ENCODE results near the gene OLFML1. TPM values are rescaled to one million over a fixed set of nuclear protein-coding genes. Genes with fewer than 3 reads are reported as not detected.

The OLFML1 gene
- total and polyA plus RNA-seq, 7 experiments from 2014 or later: 0.18 TPM; not detected in 6

GRCh38 chr11:7471071-7471470, 14.2 kb upstream of the OLFML1 start:
- Mint-ChIP-seq H3K4me1 (peaks cover 0 to 5% (median 0%) of the 10 kb centered on the region in 7 donors), H3K4me3 (no peak overlapping the region), H3K9me3 (peaks cover 0 to under 1% (median 0%) of the 10 kb centered on the region in 11 donors), H3K27me3 (no peaks in the 10 kb centered on the region), H3K27ac (no peak overlapping the region), H3K36me3 (peaks cover 0 to 14% (median under 1%) of the 10 kb centered on the region in 5 donors)
- Histone ChIP-seq H3K4me3 (ENCODE audit: low read length) (no peak overlapping the region), H3K9me3 (ENCODE audit: control insufficient read depth in 2 of 3, low read length in 3 of 3) (no peaks in the 10 kb centered on the region), H3K27ac (ENCODE audit: low read depth, low read length) (no peak overlapping the region), H3K36me3 (ENCODE audit: control insufficient read depth in 2 of 3, insufficient read depth in 3 of 3, low read length in 3 of 3) (no peaks in the 10 kb centered on the region), H3K27me3 (ENCODE audit: control insufficient read depth in 2 of 2, insufficient read depth in 2 of 2, low read length in 2 of 2) (no peaks in the 10 kb centered on the region), H3K4me1 (ENCODE audit: control insufficient read depth in 2 of 2, insufficient read depth in 2 of 2, low read length in 2 of 2) (no peaks in the 10 kb centered on the region)
- ATAC-seq: no peak
- POLR2A ChIA-PET: no interaction called here
- CTCF ChIA-PET: no interaction called here
- DNase-seq: no peak
- intact Hi-C loops (cut with micrococcal nuclease): no loop called here

DNA sequence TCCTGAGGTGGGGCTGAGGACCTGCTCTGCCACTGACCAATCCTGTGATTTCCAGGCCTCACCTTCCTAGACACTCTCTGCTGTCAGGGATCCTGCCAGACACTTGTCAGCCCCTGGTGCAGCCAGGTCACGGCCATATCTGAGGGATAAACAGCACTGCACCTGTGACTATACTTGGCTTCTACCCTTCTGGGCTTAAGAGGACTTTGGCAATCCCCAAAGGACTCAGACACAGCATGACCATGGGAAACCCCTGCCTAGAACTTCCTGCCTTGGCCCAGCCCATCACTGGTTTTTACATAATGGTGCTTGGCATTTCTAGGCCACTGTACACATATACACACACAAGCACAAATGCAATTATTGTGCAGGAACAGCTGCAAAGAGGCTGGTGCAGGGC, 11.6 kb upstream of the OLFML1 start:
- Histone ChIP-seq H3K27me3 (ENCODE audit: control insufficient read depth in 2 of 2, insufficient read depth in 2 of 2, low read length in 2 of 2) (no peaks in the 10 kb centered on the region), H3K36me3 (ENCODE audit: control insufficient read depth in 2 of 3, insufficient read depth in 3 of 3, low read length in 3 of 3) (no peaks in the 10 kb centered on the region), H3K4me1 (ENCODE audit: control insufficient read depth in 2 of 2, insufficient read depth in 2 of 2, low read length in 2 of 2) (no peaks in the 10 kb centered on the region), H3K4me3 (ENCODE audit: low read length) (no peak overlapping the region), H3K27ac (ENCODE audit: low read depth, low read length) (no peak overlapping the region), H3K9me3 (ENCODE audit: control insufficient read depth in 2 of 3, low read length in 3 of 3) (no peaks in the 10 kb centered on the region)
- H3K9me3 Mint-ChIP-seq: no peaks in the 10 kb centered on the region
- ATAC-seq (peak; percentile 32), DNase-seq (no peak)
- intact Hi-C loops (cut with micrococcal nuclease): no loop called here
- POLR2A ChIA-PET: no interaction called here
- peaks cover 0 to 4% (median 0%) of the 10 kb centered on the region in 5 donors for H3K27me3 Mint-ChIP-seq
- no peak overlapping the region for H3K4me3 Mint-ChIP-seq
- H3K36me3 Mint-ChIP-seq: peaks cover 0 to 10% (median 0%) of the 10 kb centered on the region in 5 donors
- H3K4me1 Mint-ChIP-seq: peaks cover 0 to 5% (median 0%) of the 10 kb centered on the region in 7 donors
- CTCF ChIA-PET: interaction anchor here (1.2 kb wide), 1 partner anchor 133 kb away, joined by 3 read pairs; no protein-coding TSS in a partner anchor
- H3K27ac Mint-ChIP-seq: peak overlapping the region in 1 of 9 donors; percentile 22

DNA sequence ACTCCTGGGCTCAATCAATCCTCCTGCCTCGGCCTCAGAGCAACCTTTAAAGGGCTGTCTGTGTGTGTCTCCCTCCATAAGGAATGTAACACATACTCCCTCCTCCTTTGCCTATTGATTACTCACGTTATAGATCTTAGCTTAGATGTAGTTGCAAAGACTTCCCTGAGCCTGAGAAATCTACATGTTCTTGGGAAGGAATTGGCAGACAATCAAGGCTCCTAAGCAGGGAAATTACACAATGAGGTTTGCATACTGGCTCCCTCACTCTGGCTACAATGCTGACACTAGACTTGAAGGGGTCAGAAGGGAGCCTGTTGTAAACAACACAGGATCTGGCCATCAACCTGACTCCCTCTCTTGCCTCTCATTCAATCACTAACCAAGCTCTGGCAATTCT, 5.2 kb upstream of the OLFML1 start:
- H3K9me3 ChIP-seq (ENCODE audit: control insufficient read depth in 2 of 3, low read length in 3 of 3): no peaks in the 10 kb centered on the region
- no peak overlapping the region for H3K4me3 ChIP-seq (ENCODE audit: low read length)
- Mint-ChIP-seq H3K9me3 (no peaks in the 10 kb centered on the region), H3K36me3 (no peaks in the 10 kb centered on the region), H3K4me1 (no peaks in the 10 kb centered on the region), H3K27me3 (peaks cover 0 to 5% (median 0%) of the 10 kb centered on the region in 5 donors), H3K27ac (no peak overlapping the region), H3K4me3 (no peak overlapping the region)
- no peak for DNase-seq
- H3K27me3 ChIP-seq (ENCODE audit: control insufficient read depth in 2 of 2, insufficient read depth in 2 of 2, low read length in 2 of 2): no peaks in the 10 kb centered on the region
- H3K27ac ChIP-seq (ENCODE audit: low read depth, low read length): no peak overlapping the region
- no peak for ATAC-seq
- CTCF ChIA-PET: no interaction called here
- intact Hi-C loops (cut with micrococcal nuclease): no loop called here
- no peaks in the 10 kb centered on the region for H3K4me1 ChIP-seq (ENCODE audit: control insufficient read depth in 2 of 2, insufficient read depth in 2 of 2, low read length in 2 of 2)
- H3K36me3 ChIP-seq (ENCODE audit: control insufficient read depth in 2 of 3, insufficient read depth in 3 of 3, low read length in 3 of 3): no peaks in the 10 kb centered on the region
- POLR2A ChIA-PET: no interaction called here

DNA sequence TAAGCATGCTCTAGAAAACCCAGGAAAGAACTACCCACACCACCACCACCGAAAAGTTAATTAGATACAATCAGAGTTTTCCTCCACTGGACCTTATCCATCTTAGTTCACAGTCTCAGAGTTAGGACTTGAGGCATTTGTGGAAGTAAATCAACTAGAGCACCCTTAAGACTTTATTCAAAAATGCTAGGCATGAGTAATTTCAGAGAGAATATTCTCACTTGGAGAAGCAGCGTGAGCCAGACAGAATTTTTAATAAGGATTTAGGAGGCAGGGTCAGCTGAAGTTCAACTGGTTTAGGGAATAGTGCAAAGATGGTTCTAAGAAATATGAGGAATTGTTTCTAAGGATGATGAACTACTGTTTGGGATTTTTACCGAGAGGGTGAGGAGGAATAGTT, 1.2 kb upstream of the OLFML1 start:
- H3K36me3 Mint-ChIP-seq: no peaks in the 10 kb centered on the region
- no peaks in the 10 kb centered on the region for H3K9me3 Mint-ChIP-seq
- peaks cover 0 to 2% (median 0%) of the 10 kb centered on the region in 7 donors for H3K4me1 Mint-ChIP-seq
- H3K27me3 ChIP-seq (ENCODE audit: control insufficient read depth in 2 of 2, insufficient read depth in 2 of 2, low read length in 2 of 2): no peaks in the 10 kb centered on the region
- H3K36me3 ChIP-seq (ENCODE audit: control insufficient read depth in 2 of 3, insufficient read depth in 3 of 3, low read length in 3 of 3): no peaks in the 10 kb centered on the region
- no peak overlapping the region for H3K27ac Mint-ChIP-seq
- H3K4me3 ChIP-seq (ENCODE audit: low read length): no peak overlapping the region
- H3K4me3 Mint-ChIP-seq: no peak overlapping the region
- DNase-seq (no peak), ATAC-seq (no peak)
- H3K9me3 ChIP-seq (ENCODE audit: control insufficient read depth in 2 of 3, low read length in 3 of 3): no peaks in the 10 kb centered on the region
- intact Hi-C loops (cut with micrococcal nuclease): no loop called here
- no peaks in the 10 kb centered on the region for H3K4me1 ChIP-seq (ENCODE audit: control insufficient read depth in 2 of 2, insufficient read depth in 2 of 2, low read length in 2 of 2)
- CTCF ChIA-PET: no interaction called here
- POLR2A ChIA-PET: no interaction called here
- no peak overlapping the region for H3K27ac ChIP-seq (ENCODE audit: low read depth, low read length)
- peaks cover 0 to 5% (median 0%) of the 10 kb centered on the region in 5 donors for H3K27me3 Mint-ChIP-seq

DNA sequence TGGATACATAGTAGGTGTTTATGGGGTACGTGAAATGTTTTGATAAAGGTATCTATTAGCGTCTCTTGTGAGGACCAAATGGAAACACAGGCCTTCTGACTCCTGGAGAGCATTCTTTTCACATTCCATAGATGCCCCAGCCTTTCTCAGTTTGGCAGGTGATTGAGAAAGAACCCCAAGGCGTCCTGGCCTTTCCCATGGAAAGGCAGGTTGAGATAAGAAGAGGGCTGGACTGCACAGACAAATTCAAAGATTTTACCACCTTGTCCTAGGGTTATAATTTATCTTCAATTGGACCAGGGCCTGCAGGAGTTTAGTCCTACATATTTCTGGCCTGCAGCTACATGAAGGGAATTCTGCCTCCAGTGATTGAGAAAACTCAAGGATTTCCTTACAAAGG, 661 bp upstream of the OLFML1 start:
- Histone ChIP-seq H3K27ac (ENCODE audit: low read depth, low read length) (no peak overlapping the region), H3K9me3 (ENCODE audit: control insufficient read depth in 2 of 3, low read length in 3 of 3) (no peaks in the 10 kb centered on the region), H3K4me3 (ENCODE audit: low read length) (no peak overlapping the region), H3K27me3 (ENCODE audit: control insufficient read depth in 2 of 2, insufficient read depth in 2 of 2, low read length in 2 of 2) (no peaks in the 10 kb centered on the region), H3K4me1 (ENCODE audit: control insufficient read depth in 2 of 2, insufficient read depth in 2 of 2, low read length in 2 of 2) (no peaks in the 10 kb centered on the region), H3K36me3 (ENCODE audit: control insufficient read depth in 2 of 3, insufficient read depth in 3 of 3, low read length in 3 of 3) (no peaks in the 10 kb centered on the region)
- CTCF ChIA-PET: interaction anchor here (0.7 kb wide), 1 partner anchor 74 kb away, joined by 4 read pairs; no protein-coding TSS in a partner anchor
- Mint-ChIP-seq H3K27me3 (peaks cover 0 to 5% (median 0%) of the 10 kb centered on the region in 5 donors), H3K36me3 (no peaks in the 10 kb centered on the region), H3K9me3 (no peaks in the 10 kb centered on the region), H3K27ac (no peak overlapping the region), H3K4me3 (no peak overlapping the region), H3K4me1 (peaks cover 0 to 2% (median 0%) of the 10 kb centered on the region in 7 donors)
- ATAC-seq (no peak), DNase-seq (no peak)
- intact Hi-C loops (cut with micrococcal nuclease): no loop called here
- POLR2A ChIA-PET: no interaction called here

- no peaks in the 10 kb centered on the region for H3K9me3 Mint-ChIP-seq
- intact Hi-C loops (cut with micrococcal nuclease): no loop called here
- CTCF ChIA-PET: interaction anchor here (1.1 kb wide), 1 partner anchor 26 kb away, joined by 3 read pairs; no protein-coding TSS in a partner anchor
These were observed 933 bp downstream of the OLFML1 start for GRCh38 chr11:7486098-7486780.

DNA sequence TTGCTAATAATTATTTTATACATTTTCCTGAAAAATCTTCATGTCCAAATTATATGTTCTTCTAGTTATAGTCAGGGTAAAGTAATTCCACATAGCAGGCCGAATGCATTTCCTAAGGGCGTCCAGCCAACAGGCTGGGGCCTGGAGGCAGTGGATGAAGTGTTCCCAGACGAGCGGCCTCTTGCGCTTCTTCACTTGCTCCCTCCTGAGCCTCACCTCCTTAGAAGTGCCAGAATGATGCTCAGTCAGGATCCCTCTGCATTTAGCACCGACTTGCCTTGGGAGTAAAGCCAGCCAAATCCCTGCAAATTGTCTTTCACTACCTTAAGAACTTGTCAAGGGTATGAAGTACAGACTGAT, 1.5 kb downstream of the OLFML1 start:
- H3K27ac ChIP-seq (ENCODE audit: low read depth, low read length): no peak overlapping the region
- no peaks in the 10 kb centered on the region for H3K9me3 ChIP-seq (ENCODE audit: control insufficient read depth in 2 of 3, low read length in 3 of 3)
- no peak for DNase-seq
- Mint-ChIP-seq H3K27me3 (peaks cover 0 to 5% (median 0%) of the 10 kb centered on the region in 5 donors), H3K36me3 (no peaks in the 10 kb centered on the region), H3K4me3 (no peak overlapping the region), H3K4me1 (peaks cover 0 to 2% (median 0%) of the 10 kb centered on the region in 7 donors), H3K27ac (no peak overlapping the region), H3K9me3 (no peaks in the 10 kb centered on the region)
- no peaks in the 10 kb centered on the region for H3K4me1 ChIP-seq (ENCODE audit: control insufficient read depth in 2 of 2, insufficient read depth in 2 of 2, low read length in 2 of 2)
- ChIA-PET POLR2A (no interaction called here), CTCF (interaction anchor here (0.7 kb wide), 1 partner anchor 17 kb away, joined by 5 read pairs; no protein-coding TSS in a partner anchor)
- intact Hi-C loops (cut with micrococcal nuclease): no loop called here
- H3K36me3 ChIP-seq (ENCODE audit: control insufficient read depth in 2 of 3, insufficient read depth in 3 of 3, low read length in 3 of 3): no peaks in the 10 kb centered on the region
- no peak overlapping the region for H3K4me3 ChIP-seq (ENCODE audit: low read length)
- ATAC-seq: no peak
- H3K27me3 ChIP-seq (ENCODE audit: control insufficient read depth in 2 of 2, insufficient read depth in 2 of 2, low read length in 2 of 2): no peaks in the 10 kb centered on the region

More at GRCh38 chr11:7486098-7486780, 933 bp downstream of the OLFML1 start:
- ATAC-seq (no peak), DNase-seq (no peak)
- H3K27me3 ChIP-seq (ENCODE audit: control insufficient read depth in 2 of 2, insufficient read depth in 2 of 2, low read length in 2 of 2): no peaks in the 10 kb centered on the region
- H3K36me3 Mint-ChIP-seq: no peaks in the 10 kb centered on the region
- H3K27ac Mint-ChIP-seq: no peak overlapping the region
- H3K4me1 ChIP-seq (ENCODE audit: control insufficient read depth in 2 of 2, insufficient read depth in 2 of 2, low read length in 2 of 2): no peaks in the 10 kb centered on the region
- POLR2A ChIA-PET: no interaction called here
- no peak overlapping the region for H3K27ac ChIP-seq (ENCODE audit: low read depth, low read length)
- peaks cover 0 to 2% (median 0%) of the 10 kb centered on the region in 7 donors for H3K4me1 Mint-ChIP-seq
- peaks cover 0 to 5% (median 0%) of the 10 kb centered on the region in 5 donors for H3K27me3 Mint-ChIP-seq
- H3K9me3 ChIP-seq (ENCODE audit: control insufficient read depth in 2 of 3, low read length in 3 of 3): no peaks in the 10 kb centered on the region
- H3K4me3 Mint-ChIP-seq: no peak overlapping the region
- no peak overlapping the region for H3K4me3 ChIP-seq (ENCODE audit: low read length)
- H3K36me3 ChIP-seq (ENCODE audit: control insufficient read depth in 2 of 3, insufficient read depth in 3 of 3, low read length in 3 of 3): no peaks in the 10 kb centered on the region
